Left colon (tissue), 2 donors: ENCODE measurements around the gene TAS1R3. TPM values are rescaled to one million over a fixed set of nuclear protein-coding genes. Genes with fewer than 3 reads are reported as not detected.

Source experiments
- ATAC-seq: fragments of 200-7000 bp; cut with Tn5 transposase; one replicate; pipeline ENCODE4 v1.9.1; 2020; ENCODE audit warnings: mild to moderate bottlenecking, moderate library complexity
- DNase-seq, 2 donors: peaks; one replicate each; pipeline ENCODE4 v3.0.0-alpha.2; 2020
- intact Hi-C, 2 donors: fragments of 100-400 bp; cut with DNase I in 1 of 2; cut with micrococcal nuclease in 1 of 2; formaldehyde crosslinking; loops; one replicate each; pipeline versions ENCODE4 v1.11.2 to v1.14.0; 2022; cut with DNase I, micrococcal nuclease
- long read RNA-seq: library from polyadenylated mRNA; unstranded; transcript quantifications from one replicate; pipeline ENCODE4 v2.0.0, GENCODE V29; 2021
- total RNA-seq, 2 donors: library from RNA; stranded (reverse); fragmentation: NEBNext Ultra II Directional; extraction: Animal tissue kit (Norgen Biotek cat#: 25700); gene quantifications; one replicate each; pipeline ENCODE4 v1.2.1, GENCODE V29; 2021
- donor health status: DM: no; HTN: no; CAD: no.
- donor health status: DM: yes; HTN: yes; CAD: no.

TAS1R3 gene
- under 1 TPM; 0.67 to 0.89 TPM for total RNA-seq
- long read RNA-seq, partial matches to known transcripts = 0 of 1 reads
- long read RNA-seq, other reads (novel, unspliced or antisense) = 1 of 1 reads

DNA sequence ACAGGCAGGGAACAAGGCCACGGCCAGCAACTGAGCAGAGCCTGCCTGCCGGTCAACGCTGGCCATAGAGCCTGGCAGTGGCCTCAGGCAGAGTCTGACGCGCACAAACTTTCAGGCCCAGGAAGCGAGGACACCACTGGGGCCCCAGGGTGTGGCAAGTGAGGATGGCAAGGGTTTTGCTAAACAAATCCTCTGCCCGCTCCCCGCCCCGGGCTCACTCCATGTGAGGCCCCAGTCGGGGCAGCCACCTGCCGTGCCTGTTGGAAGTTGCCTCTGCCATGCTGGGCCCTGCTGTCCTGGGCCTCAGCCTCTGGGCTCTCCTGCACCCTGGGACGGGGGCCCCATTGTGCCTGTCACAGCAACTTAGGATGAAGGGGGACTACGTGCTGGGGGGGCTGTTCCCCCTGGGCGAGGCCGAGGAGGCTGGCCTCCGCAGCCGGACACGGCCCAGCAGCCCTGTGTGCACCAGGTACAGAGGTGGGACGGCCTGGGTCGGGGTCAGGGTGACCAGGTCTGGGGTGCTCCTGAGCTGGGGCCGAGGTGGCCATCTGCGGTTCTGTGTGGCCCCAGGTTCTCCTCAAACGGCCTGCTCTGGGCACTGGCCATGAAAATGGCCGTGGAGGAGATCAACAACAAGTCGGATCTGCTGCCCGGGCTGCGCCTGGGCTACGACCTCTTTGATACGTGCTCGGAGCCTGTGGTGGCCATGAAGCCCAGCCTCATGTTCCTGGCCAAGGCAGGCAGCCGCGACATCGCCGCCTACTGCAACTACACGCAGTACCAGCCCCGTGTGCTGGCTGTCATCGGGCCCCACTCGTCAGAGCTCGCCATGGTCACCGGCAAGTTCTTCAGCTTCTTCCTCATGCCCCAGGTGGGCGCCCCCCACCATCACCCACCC, at the start of gene TAS1R3:
TAS1R3 (plus strand) TSS at position 213 of the 898 bp plus-strand sequence; CDS start at position 279, 66 bp downstream.
- peak in 1 of 2 donors; percentile 44 for DNase-seq
- intact Hi-C loops = no loop called here
- ATAC-seq = peak; percentile 7

DNA sequence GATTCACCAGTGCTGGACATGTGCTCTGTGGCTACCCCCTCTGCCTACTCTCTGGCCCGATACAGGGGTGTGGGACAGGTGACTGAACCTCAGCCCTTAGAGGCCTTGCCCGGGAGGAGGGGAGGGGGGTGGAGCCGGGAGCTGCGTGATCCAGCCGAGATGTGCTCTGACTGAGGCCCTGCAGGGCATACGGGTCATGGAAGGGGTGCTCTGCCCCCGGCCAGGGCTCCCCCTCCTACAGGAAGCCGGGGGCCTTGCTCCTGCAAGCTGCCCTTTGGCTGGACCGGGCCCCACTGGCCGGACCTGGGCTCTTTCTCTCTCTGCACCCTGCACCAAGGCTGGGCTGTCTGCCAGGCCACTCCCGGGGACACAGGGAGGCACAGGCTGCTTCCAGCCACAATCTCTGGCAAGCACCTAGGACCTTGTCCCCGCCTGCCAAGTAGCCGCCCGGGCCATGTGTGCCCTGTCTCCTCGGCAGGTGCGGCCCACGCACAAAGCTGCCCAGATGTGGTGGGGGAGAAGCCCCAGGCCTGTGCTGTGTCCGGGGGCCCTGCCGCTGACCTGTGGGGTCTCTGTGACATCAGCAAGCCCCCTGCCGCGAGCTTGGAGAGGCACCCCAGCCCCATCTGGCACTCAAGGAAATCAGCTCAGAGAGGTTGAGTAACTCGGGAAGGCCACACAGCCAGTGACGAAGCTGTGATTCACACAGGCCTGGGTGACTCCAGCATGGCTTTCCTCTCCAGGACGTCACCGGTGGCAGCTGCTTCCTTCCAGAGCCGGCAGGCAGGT, 49.4 kb upstream of the TAS1R3 start:
- peak; percentile 92 to 93 for DNase-seq
- intact Hi-C loops = no loop called here

DNA sequence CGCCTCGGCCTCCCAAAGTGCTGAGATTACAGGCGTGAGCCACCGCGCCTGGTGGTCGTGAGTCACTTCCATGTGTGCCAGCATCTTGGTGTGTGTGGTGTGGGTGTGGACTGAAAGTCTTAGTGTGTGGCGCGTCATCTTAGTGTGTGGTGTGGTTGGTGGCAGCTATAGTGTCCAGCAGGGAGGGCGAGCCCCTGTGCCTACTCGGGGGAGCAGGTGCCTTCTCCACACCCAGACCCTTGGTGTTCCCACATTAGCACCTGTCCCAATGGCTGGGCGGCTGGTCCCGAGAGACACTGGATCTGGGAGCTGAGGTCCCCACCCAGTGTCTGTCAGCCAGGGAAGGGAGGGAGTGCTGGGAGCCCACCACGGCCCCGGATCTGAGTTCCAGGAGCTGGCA, 48.1 kb upstream of the TAS1R3 start:
- ATAC-seq (no peak), DNase-seq (no peak)
- intact Hi-C loops = no loop called here

More for the DNA sequence above, 49.4 kb upstream of the TAS1R3 start:
- peak; percentile 91 for ATAC-seq

DNA sequence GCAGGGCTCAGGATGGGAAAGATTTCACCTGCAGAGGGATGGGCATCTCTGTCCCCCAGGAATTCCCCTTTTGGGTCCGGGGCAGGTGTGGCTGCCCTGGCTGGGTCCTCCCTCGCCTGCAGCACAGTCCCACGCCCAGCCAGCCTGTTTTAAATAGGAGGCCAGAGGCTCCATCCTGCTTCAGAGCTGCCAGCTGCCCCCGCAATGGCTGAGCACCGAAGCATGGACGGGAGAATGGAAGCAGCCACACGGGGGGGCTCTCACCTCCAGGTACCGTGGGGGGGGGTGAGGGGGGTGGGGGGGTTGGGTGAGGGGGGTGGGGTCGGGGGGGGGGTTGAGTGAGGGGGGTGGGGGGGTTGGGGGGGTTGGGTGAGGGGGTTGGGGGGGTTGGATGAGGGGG, 47.3 kb upstream of the TAS1R3 start:
- no peak for DNase-seq
- intact Hi-C loops = no loop called here
- ATAC-seq = no peak

DNA sequence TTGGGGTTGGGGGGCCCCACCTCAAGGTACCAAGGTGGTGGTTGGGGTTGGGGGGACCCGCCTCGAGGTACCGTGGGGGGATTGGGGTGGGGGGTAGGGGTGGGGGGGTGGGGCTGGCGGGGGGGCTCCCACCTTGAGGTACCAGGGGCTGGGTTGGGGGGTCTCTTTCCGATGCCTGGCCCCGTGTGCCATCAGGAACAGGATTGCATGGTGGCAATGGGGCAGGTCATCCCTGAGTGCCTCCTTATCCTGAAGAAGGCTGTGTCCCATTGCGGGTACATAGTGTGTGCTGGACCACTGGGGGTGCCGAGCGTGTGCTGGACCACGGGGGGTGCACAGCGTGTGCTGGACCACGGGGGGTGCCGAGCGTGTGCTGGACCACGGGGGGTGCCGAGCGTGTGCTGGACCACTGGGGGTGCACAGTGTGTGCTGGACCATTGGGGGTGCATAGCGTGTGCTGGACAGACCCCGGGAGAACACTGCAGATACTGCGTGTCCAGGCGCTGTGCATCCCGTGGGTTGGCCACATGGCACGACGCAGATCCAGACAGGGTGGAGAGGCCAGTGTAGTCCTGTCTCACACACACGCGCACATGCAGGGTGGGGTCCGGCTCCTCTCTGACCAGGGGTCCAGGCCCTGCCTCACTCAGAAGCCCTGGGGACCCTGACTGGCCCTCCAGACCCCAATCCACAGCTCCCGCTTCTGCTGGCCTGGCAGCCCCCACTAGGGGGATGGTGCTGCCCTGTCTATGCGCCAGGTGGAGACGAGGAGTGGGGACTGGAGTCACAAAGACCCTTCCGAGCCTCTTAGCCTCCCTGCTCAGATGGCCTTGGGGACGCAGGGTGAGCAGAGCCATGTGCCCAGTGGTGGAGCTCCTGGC, 46.6 kb upstream of the TAS1R3 start:
- no peak for ATAC-seq
- DNase-seq = peak in 1 of 2 donors; percentile 23
- intact Hi-C loops = no loop called here

DNA sequence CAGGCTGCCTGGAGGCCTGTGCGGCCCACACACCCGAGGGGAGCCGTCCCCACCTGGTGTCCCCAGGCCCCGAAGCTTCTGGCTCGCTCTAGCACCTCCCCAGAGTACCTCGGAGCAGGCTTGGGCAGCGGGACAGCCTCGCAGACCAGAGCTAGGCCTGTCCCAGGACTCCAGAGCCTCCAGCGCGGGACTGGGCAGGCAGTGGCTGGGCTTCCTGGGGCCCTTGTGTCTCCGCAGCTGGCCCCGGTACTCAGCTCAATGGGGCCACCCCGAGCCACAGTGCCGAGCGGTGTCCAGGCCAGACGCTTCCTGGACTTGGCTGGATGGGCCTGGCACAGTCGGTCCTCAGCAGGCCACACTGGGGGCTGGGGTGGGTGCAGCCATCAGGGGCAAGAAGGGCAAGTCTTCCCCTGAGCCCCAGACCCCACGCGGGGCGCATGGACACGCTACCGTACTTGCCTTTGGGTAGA, 45.9 kb upstream of the TAS1R3 start:
- intact Hi-C loops = no loop called here
- DNase-seq (no peak), ATAC-seq (no peak)

DNA sequence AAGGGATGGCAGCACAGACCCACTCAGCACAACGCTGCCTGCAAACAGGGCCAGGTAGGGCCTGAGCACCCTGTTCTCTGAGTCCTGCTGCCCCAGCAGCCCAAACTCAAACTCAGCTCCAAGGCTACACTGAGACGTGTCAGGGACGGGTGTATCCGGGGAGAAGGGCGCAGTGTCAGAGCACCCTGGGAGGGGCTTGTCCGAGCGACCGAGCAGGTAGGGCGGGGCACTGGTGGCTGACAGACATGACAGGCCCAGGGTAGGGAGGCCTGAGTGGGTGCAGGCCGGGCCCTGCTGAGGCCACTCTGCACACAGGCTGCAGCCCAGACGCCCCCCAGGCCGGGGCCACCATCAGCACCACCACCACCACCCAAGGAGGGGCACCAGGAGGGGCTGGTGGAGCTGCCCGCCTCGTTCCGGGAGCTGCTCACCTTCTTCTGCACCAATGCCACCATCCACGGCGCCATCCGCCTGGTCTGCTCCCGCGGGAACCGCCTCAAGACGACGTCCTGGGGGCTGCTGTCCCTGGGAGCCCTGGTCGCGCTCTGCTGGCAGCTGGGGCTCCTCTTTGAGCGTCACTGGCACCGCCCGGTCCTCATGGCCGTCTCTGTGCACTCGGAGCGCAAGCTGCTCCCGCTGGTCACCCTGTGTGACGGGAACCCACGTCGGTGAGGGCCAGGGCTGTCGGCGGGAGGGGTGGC, 45.3 kb upstream of the TAS1R3 start:
- DNase-seq (peak; percentile 44 to 62), ATAC-seq (peak; percentile 58)
- intact Hi-C loops = no loop called here

DNA sequence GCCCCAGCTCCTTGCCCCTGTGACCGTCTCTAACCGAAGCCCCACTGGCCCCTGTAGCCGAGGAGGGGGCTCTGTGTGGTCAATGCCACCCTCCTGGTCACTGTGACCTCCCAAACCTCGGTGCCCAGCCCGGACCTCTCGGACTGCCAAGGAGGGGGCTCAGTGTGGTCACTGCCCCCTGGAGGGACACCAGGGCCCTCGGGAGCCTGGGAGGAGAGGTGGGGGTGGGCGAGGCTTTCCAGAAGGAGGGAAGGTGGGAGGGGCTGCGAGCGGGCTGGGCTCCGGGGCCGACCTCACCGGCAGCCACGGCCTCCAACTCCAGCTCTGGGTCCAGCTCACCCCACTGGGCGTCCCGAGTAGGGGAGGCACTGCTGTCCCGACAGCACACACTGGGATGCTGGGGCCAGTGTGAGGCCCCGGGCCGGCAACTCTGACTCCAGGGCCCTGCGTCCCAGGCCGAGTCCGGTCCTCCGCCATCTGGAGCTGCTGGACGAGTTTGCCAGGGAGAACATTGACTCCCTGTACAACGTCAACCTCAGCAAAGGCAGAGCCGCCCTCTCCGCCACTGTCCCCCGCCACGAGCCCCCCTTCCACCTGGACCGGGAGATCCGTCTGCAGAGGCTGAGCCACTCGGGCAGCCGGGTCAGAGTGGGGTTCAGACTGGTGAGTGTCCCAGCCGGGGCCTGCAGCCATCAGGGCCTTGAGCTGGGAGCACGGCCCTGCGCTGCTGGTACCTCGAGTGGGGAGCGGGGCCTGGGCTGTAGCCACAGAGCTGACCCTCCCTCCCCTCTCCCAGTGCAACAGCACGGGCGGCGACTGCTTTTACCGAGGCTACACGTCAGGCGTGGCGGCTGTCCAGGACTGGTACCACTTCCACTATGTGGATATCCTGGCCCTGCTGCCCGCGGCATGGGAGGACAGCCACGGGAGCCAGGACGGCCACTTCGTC, 44.5 kb upstream of the TAS1R3 start:
- DNase-seq = peak in 1 of 2 donors; percentile 21
- intact Hi-C loops = no loop called here
- no peak for ATAC-seq

DNA sequence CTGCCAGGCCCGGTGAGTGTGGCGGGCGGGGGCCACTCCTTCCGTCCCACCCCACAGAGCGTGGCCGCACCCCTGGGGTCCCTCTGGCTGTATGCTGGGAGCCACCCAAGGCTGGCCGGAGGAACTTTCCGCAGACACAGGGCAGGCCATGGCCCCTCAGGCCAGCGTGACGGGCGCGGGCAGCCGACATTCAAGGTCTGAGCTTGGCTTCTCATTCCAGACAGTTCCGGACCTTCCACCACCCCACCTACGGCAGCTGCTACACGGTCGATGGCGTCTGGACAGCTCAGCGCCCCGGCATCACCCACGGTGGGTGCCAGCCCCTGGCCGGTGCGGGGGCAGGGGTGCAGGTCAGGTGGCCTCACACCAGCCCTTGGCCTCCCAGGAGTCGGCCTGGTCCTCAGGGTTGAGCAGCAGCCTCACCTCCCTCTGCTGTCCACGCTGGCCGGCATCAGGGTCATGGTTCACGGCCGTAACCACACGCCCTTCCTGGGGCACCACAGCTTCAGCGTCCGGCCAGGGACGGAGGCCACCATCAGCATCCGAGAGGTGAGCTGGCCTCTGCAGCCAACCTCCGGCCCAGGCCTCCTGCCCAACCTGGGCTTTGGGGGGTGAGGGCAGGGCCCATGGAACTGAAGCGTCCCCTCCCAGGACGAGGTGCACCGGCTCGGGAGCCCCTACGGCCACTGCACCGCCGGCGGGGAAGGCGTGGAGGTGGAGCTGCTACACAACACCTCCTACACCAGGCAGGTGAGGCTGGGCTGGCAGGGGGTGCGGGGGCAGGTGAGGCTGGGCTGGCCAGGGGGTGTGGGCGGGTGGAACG, 43.6 kb upstream of the TAS1R3 start:
- no peak for DNase-seq
- ATAC-seq = no peak
- intact Hi-C loops = no loop called here

DNA sequence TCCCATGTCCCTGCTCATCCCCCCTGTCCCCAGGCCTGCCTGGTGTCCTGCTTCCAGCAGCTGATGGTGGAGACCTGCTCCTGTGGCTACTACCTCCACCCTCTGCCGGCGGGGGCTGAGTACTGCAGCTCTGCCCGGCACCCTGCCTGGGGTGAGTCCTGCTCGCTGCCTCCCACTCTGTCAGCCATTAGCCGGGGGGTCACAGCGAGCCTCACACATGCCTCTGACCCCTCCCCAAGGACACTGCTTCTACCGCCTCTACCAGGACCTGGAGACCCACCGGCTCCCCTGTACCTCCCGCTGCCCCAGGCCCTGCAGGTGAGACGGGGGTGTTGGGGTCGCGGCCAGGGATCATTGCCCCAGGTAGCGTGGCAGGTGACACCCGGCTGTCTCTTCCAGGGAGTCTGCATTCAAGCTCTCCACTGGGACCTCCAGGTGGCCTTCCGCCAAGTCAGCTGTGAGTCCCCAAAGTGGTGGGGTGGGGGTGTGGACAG, 40.8 kb upstream of the TAS1R3 start:
- peak; percentile 55 for ATAC-seq
- peak in 1 of 2 donors; percentile 82 for DNase-seq
- intact Hi-C loops = loop anchor here (5.0 kb wide), 2 partner anchors 168 to 173 kb away; partner anchors contain the start of gene C1orf159 (in 1 of the 2)

DNA sequence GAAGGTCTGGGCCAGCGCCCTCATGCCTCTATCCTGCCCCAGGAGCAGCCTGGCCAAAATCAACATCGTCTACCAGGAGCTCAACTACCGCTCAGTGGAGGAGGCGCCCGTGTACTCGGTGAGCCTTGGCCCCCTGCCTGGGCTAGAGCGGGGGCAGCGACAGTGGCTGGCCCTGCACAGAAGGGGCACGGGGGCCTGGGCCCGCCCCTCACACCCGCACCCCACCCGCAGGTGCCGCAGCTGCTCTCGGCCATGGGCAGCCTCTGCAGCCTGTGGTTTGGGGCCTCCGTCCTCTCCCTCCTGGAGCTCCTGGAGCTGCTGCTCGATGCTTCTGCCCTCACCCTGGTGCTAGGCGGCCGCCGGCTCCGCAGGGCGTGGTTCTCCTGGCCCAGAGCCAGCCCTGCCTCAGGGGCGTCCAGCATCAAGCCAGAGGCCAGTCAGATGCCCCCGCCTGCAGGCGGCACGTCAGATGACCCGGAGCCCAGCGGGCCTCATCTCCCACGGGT, 40.0 kb upstream of the TAS1R3 start:
- DNase-seq = peak in 1 of 2 donors; percentile 63
- intact Hi-C loops = loop anchor here (5.0 kb wide), 2 partner anchors 169 to 174 kb away; partner anchors contain the start of gene C1orf159 (in 1 of the 2)
- ATAC-seq = peak; percentile 65

DNA sequence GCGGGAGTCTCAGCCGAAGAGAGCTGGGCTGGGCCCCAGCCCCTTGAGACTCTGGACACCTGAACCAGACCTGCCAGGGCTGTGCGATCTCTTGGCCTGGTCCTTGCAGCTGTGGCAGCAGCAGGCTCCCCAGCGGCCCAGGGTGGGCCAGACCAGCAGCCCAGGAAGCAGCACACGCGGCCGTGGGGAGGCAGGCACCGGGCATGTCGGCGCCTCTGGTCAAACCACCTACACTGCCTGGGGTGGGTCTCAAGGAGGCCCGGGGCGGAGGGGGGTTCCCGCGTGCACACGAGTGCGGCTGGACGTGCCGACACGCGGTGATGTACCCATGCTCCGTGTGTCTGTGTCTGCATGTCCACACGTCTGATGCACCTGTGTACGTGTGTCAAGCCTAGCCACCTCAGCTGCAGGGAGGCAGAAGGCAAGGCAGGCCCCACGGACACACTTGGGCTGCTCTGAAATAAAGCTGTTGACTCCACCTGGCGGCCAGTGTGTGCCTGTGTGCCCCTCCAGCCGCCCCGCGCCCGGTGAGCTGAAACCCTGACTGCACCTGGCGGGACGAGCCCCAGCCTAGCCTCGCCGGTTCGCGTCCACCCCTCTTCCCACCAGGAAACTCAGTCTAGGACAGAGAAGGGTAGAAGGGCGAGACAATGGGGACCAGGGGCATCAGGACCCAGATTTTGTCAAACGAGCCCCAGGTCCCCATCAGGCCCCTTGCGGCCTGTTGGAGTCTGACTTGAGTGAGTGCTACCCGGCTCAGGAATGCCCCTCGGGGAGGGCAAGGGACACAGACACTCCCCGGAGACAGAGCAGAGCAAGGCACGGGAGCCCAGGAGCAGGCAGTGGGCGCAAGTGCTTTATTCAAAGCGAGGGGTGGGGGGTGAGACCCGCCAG, 39.3 kb upstream of the TAS1R3 start:
- DNase-seq = peak; percentile 74 to 90
- intact Hi-C loops = loop anchor here (5.0 kb wide), 2 partner anchors 169 to 174 kb away; partner anchors contain the start of gene C1orf159 (in 1 of the 2)

DNA sequence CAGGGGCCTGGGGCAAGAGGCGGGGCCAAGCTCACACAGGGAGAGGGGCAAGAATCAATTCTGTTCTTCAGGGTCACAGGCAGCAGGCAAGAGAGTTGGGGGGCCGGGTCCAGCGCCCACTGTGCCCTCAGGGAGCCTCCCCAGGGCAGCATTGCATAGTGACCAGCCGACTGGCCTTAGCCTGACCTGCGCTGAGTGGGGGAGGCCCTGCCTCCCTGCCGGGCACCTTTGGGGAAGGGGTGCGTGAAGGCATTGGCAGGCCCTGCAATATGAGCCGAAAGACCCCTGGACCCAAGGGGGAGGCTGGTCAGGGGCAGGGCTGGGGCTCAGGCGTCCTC, 38.7 kb upstream of the TAS1R3 start:
- intact Hi-C loops = loop anchor here (5.0 kb wide), 2 partner anchors 170 to 175 kb away; partner anchors contain the start of gene C1orf159 (in 1 of the 2)
- no peak for ATAC-seq

More for the DNA sequence above, 39.3 kb upstream of the TAS1R3 start:
- peak; percentile 86 for ATAC-seq

DNA sequence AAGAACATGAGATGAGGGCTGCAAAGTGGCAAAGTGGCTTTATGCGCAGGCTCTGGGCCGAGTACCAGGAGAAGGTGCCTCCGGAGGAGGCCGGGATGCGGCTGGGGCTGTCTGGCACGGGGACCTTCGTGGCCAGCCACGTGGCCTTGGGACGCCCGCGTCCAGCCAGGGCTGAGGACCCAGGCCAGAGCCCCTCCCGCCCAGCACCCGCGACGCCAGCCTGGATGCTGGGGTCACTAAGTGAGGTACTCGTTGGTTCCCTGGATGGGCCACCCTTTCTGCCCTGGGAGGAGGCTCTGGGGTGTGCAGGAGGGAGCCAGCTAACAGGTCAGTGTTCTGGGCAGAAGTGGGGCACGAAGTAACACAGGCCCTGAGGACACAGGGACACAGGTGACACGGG, 38.2 kb upstream of the TAS1R3 start:
- intact Hi-C loops = loop anchor here (5.0 kb wide), 2 partner anchors 171 to 176 kb away; partner anchors contain the start of gene C1orf159 (in 1 of the 2)
- DNase-seq = no peak
- no peak for ATAC-seq

More for the DNA sequence above, 38.7 kb upstream of the TAS1R3 start:
- no peak for DNase-seq
